DMS53 treated with DMSO at 0.1 percent for 48 hours (cell line): ENCODE measurements around the gene SEPTIN10.
"Not testable (repeated sequence)": the region's sequence is repeated elsewhere in the genome, so short reads cannot be mapped to it uniquely, and the experiment has no call there.

Experiments
- DNase-seq: peaks from one replicate; lab custom pipeline; 2025; ENCODE audit not compliant: unreplicated experiment; lab: John Stamatoyannopoulos, UW

Gene SEPTIN10

GRCh38 chr2:109607766-109608165, 6.0 kb downstream of the SEPTIN10 start:
- no peak for DNase-seq

GRCh38 chr2:109604597-109604996, 9.2 kb downstream of the SEPTIN10 start:
- DNase-seq = no peak

- no peak for DNase-seq
Measured at GRCh38 chr2:109602617-109603188, 11.1 kb downstream of the SEPTIN10 start.

GRCh38 chr2:109601783-109602182, 12.0 kb downstream of the SEPTIN10 start:
- DNase-seq = no peak

DNA sequence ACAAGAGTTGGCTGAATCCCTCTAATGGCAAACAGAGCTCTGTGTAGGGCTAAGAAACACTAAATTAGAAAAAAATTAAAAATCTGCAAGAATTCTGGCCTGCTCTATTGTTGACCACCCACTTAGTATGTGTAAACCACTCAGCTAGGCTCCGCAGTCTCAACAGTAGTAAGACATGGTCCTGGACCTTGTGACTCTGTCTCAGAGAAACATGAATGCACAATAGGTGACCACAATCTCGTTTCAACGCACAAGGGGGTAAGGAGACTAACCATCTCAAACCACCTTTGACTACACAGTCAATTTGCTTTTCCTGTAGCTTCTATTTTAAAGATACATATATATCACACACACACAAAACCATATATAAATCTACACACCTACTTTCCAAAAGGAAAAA, 16.5 kb downstream of the SEPTIN10 start:
- no peak for DNase-seq

GRCh38 chr2:109595644-109596043, 18.1 kb downstream of the SEPTIN10 start:
- no peak for DNase-seq

GRCh38 chr2:109594246-109594885, 19.4 kb downstream of the SEPTIN10 start:
- no peak for DNase-seq

GRCh38 chr2:109592905-109593304, 20.9 kb downstream of the SEPTIN10 start:
- DNase-seq = no peak

- DNase-seq = no peak
Measured at GRCh38 chr2:109591206-109591605, 22.6 kb downstream of the SEPTIN10 start.

DNA sequence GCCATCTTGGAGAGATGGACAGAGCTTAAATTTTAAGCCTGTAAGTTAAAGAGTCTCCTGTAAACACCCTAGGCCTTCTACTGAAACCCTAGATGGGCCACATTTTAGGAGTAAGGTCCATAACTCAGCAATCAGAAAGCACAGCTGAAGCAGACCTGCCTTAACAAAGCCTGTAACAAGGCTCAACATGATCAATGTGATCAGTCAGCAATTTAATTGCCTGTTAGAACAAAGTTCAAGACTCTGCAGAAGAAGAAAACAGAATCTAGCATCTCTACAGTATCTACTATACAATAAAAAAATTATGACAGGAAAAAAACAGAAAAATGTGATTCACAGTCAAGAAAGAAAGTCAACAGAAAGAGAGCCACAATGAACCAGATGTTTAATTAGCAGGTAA, 27.1 kb downstream of the SEPTIN10 start:
- DNase-seq = no peak

DNA sequence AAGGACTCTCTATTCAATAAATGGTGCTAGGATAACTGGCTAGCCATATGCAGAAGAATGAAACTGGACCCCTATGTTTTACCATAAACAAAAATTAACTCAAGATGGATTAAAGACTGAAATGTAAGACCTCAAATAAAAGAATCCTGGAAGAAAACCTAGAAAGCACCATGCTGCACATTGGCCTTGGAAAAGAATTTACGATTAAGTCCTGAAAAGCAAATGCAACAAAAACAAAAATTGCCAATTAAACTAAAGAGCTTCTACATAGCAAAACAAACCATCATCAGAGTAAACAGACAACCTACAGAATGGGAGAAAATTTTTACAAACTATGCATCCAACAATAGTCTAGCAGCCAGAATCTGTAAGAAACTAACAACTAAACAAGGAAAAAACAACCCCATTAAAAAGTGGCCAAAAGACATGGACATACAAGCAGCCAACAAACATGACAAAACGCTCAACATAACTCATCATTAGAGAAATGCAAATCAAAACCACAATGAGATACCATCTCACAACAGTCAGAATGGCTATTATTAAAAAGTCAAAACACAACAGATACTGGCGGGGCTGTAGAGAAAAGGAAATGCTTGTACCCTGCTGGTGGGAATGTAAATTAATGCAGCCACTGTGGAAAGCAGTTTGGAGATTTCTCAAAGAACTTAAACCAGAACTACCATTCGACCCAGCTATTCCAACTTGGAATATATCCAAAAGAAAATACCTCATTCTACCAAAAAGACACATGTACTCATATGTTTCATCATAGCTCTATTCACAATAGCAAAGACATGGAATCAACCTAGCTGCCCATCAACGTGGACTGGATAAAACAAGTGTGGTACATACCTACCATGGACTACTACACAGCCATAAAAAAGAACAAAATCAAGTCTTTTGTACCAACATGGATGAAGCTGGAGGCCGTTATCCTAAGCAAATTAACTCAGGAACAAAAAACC, 30.6 kb downstream of the SEPTIN10 start:
- no peak for DNase-seq

- DNase-seq = not testable (repeated sequence)
Measured at GRCh38 chr2:109577630-109578029, 36.1 kb downstream of the SEPTIN10 start.

DNA sequence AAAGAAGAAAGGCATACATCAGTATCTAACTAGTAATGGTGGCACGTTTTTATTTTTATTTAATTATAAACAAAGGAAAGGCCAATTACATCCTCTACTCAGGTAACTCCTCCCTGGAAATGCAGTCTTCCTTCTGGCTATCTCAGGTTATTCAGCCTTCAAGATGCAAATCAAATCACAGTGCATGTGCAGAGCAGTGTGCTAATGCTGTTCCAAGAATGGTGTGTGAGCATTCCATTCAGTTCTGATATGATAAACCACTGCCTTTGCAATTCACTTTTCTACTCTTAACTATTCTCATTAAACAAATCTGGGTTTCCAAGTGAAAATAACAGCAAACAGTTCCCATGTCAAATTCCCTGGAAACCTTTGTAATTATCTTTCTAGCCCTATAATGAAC, 38.4 kb downstream of the SEPTIN10 start:
- no peak for DNase-seq

DNA sequence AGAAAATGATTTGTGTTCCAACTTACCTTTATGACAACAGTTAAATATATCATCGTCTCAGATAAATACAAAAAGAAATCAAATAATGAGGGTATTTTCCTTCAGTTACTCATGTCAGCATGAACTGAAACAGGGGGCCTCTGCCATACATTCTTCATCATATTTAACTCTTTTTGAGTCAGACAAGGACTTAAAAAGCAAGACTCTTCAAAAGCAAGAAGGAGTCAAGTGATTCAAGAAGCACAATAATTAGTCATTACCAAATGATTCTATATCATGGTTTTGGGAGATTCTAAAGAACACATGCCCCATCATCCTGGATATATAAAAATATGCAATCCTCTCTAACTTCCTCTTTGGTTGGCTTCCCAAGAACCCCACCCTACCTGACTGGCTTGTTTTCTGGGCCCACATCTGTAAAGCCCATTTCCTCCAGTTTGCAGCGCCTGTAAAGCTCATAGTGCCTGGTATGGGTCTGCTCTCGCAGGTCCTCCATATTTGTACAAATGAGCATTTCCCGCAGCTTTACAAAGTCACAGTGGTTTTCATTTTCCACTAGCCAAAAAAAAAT, 49.7 kb downstream of the SEPTIN10 start:
- no peak for DNase-seq

- no peak for DNase-seq
Measured at GRCh38 chr2:109563288-109563687, 50.5 kb downstream of the SEPTIN10 start.

GRCh38 chr2:109562421-109562820, 51.3 kb downstream of the SEPTIN10 start:
- DNase-seq = no peak

DNA sequence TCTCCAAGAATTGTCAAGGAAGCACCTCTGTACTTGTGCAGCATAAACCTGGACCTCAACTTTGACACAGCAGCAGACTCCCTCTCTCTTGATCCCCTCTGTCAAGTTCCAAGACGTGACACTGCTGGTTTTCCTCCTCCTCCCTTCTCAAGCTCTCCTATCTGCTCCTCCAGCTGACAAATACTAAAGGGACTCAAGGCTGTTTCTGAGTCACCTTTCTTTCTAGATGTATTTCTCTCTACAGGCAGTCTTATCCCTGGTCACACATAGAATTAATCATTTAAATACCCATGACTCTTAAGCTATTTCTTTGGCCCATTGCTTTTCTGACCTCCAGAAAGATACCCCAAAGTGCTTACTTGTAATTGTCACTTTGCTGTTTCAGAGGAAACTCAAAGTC, 53.5 kb downstream of the SEPTIN10 start:
- no peak for DNase-seq

GRCh38 chr2:109558076-109558882, 55.5 kb downstream of the SEPTIN10 start:
- peak; percentile 97 for DNase-seq

DNA sequence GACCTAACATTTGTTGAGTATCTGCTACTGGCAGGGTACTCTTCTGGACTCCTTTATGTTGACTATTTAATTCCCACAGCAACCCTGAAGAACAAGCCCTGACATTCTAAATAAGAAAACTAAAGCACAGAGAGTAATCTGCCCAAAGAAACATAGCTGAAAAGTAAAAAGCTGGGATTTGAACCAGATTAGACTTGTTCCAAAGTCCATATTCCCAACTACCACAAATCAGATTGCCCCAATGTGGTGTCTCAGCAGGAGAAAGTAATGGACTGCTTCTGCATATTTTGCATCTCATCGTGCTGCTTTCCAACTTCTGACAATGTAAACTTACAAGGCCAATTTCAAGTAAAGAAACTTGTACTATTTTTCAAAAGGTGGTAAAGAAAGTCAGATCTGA, 56.5 kb downstream of the SEPTIN10 start:
- no peak for DNase-seq

- DNase-seq = no peak
Measured at GRCh38 chr2:109555346-109555900, 58.3 kb downstream of the SEPTIN10 start.
